Endothelial cell of umbilical vein (primary cell): Measurements from ENCODE around the gene CCZ1.
"Not testable (repeated sequence)": the region's sequence is repeated elsewhere in the genome, so short reads cannot be mapped to it uniquely, and the experiment has no call there.

ENCODE experiments used
- EZH2 ChIP-seq: IDR thresholded peaks from 2 replicates; pipeline ENCODE4 v1.6.1; 2012; ENCODE audit warnings: borderline replicate concordance, low read depth, mild to moderate bottlenecking, moderate library complexity, low read length, inconsistent platforms; ENCODE audit not compliant: severe bottlenecking
- GATA2 ChIP-seq: IDR thresholded peaks from 2 replicates; pipeline ENCODE4 v1.7.0; 2011; ENCODE audit warnings: low read depth, mild to moderate bottlenecking, moderate library complexity, mixed read lengths, low read length; ENCODE audit not compliant: insufficient read length, insufficient read depth
- JUN ChIP-seq: IDR thresholded peaks from 2 replicates; pipeline ENCODE4 v1.6.1; 2011; ENCODE audit warnings: borderline replicate concordance, low read depth; ENCODE audit not compliant: insufficient read length, insufficient read depth
- POLR2A ChIP-seq: IDR thresholded peaks from 2 replicates; pipeline ENCODE4 v1.6.1; 2012; ENCODE audit warnings: low read depth, mild to moderate bottlenecking, control low read depth, low read length
- TF ChIP-seq, protein P1 (sequence below), 2 donors: IDR thresholded peaks; 1 replicate in 1 of 2; 2 replicates in 1 of 2; pipeline ENCODE4 v1.5.1; 2011; ENCODE audit warnings: low read length in 2 of 2, mild to moderate bottlenecking in 2 of 2, moderate library complexity in 2 of 2, control low read depth in 1 of 2, inconsistent platforms in 1 of 2, low read depth in 1 of 2; ENCODE audit not compliant: insufficient read depth in 1 of 2; ENCODE audit errors: extremely low read depth in 1 of 2
- TF ChIP-seq, protein P2 (sequence below): IDR thresholded peaks from 2 replicates; pipeline ENCODE4 v1.6.1; 2011; ENCODE audit not compliant: insufficient read depth, insufficient read length

DNA sequence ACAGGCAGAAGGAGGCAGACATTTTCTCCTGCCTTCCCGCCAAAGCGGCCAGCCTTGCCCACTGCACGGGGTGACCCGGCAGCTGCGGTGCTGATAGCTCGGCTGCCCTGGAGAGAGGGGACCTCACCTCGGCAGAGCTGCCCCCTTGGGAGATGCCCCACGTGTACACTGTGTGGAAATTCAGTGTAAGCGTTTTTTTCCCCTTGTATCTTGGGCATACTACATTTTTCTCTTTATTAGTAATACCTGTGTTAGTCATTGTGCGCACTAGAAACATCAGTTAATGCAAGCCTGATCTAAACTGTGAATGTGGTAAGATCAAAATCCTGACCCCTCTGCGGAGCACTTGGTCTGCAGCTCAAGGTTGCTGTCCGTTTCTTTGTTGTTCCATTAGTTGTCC, 26.1 kb downstream of the CCZ1 start:
- TF ChIP-seq, protein P1, sequence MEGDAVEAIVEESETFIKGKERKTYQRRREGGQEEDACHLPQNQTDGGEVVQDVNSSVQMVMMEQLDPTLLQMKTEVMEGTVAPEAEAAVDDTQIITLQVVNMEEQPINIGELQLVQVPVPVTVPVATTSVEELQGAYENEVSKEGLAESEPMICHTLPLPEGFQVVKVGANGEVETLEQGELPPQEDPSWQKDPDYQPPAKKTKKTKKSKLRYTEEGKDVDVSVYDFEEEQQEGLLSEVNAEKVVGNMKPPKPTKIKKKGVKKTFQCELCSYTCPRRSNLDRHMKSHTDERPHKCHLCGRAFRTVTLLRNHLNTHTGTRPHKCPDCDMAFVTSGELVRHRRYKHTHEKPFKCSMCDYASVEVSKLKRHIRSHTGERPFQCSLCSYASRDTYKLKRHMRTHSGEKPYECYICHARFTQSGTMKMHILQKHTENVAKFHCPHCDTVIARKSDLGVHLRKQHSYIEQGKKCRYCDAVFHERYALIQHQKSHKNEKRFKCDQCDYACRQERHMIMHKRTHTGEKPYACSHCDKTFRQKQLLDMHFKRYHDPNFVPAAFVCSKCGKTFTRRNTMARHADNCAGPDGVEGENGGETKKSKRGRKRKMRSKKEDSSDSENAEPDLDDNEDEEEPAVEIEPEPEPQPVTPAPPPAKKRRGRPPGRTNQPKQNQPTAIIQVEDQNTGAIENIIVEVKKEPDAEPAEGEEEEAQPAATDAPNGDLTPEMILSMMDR (IDR thresholded peaks at IDR 0.05; ENCODE audit: extremely low read depth in 1 of 2, insufficient read depth in 1 of 2, low read depth in 1 of 2, low read length in 2 of 2), result not testable (repeated sequence)
- TF ChIP-seq POLR2A, EZH2, JUN, GATA2: not testable (repeated sequence)
- TF ChIP-seq, protein P2, sequence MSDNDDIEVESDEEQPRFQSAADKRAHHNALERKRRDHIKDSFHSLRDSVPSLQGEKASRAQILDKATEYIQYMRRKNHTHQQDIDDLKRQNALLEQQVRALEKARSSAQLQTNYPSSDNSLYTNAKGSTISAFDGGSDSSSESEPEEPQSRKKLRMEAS, result not testable (repeated sequence)
